MM.1S (cell line): Measurements from ENCODE around the gene SDK1.

ENCODE experiments used
- DNase-seq: peaks from one replicate; pipeline ENCODE4 v3.0.0-alpha.2; 2015
- H2AFZ ChIP-seq: fragments of 300-600 bp; sonication (generic); 2 replicates; pipeline ENCODE4 v1.6.0; 2016; ENCODE audit warnings: antibody characterized with exemption, low read length
- H3F3A ChIP-seq: fragments of 300-600 bp; sonication (generic); 2 replicates; pipeline ENCODE4 v1.6.1; 2016; ENCODE audit warnings: mild to moderate bottlenecking, antibody characterized with exemption, low read length, moderate library complexity, mixed read lengths; ENCODE audit not compliant: insufficient read depth
- H3K27ac ChIP-seq: fragments of 300-600 bp; sonication (generic); 2 replicates; pipeline ENCODE4 v1.5.1; 2016; ENCODE audit warnings: mild to moderate bottlenecking, low read length
- H3K27me3 ChIP-seq: fragments of 300-600 bp; sonication (generic); replicated peaks from 2 replicates; pipeline ENCODE4 v1.6.0; 2016; ENCODE audit warnings: low read length; ENCODE audit not compliant: insufficient read depth
- H3K36me3 ChIP-seq: fragments of 300-600 bp; sonication (generic); replicated peaks from 2 replicates; pipeline ENCODE4 v1.6.1; 2016; ENCODE audit warnings: mild to moderate bottlenecking, low read length, mixed read lengths; ENCODE audit not compliant: insufficient read depth
- H3K4me1 ChIP-seq: fragments of 300-600 bp; sonication (generic); 2 replicates; pipeline ENCODE4 v1.6.1; 2016; ENCODE audit warnings: low read length, mixed read lengths
- H3K4me2 ChIP-seq: fragments of 300-600 bp; sonication (generic); 2 replicates; pipeline ENCODE4 v1.6.0; 2016; ENCODE audit warnings: low read depth, low read length
- H3K4me3 ChIP-seq: fragments of 300-600 bp; sonication (generic); 2 replicates; pipeline ENCODE4 v1.5.1; 2016; ENCODE audit warnings: low read length, mixed read lengths
- H3K79me2 ChIP-seq: fragments of 300-600 bp; sonication (generic); 2 replicates; pipeline ENCODE4 v1.6.1; 2016; ENCODE audit warnings: mixed run types, low read length, mixed read lengths
- H3K9ac ChIP-seq: fragments of 300-600 bp; sonication (generic); 2 replicates; pipeline ENCODE4 v1.6.1; 2016; ENCODE audit warnings: low read length, mixed read lengths
- H3K9me2 ChIP-seq: fragments of 300-600 bp; sonication (generic); replicated peaks from 2 replicates; pipeline ENCODE4 v1.6.1; 2016; ENCODE audit warnings: mild to moderate bottlenecking, low read length, mixed read lengths; ENCODE audit not compliant: insufficient read depth
- H3K9me3 ChIP-seq: fragments of 300-600 bp; sonication (generic); replicated peaks from 2 replicates; pipeline ENCODE4 v1.6.1; 2016; ENCODE audit warnings: mild to moderate bottlenecking, low read length, mixed read lengths; ENCODE audit not compliant: insufficient read depth
- H4K20me1 ChIP-seq: fragments of 300-600 bp; sonication (generic); 2 replicates; pipeline ENCODE4 v1.6.1; 2016; ENCODE audit warnings: mild to moderate bottlenecking, low read length, moderate library complexity, mixed read lengths; ENCODE audit not compliant: insufficient read depth
- CTCF ChIP-seq: fragments of 300-600 bp; sonication (generic); IDR thresholded peaks from 2 replicates; pipeline ENCODE4 v1.5.1; 2016; ENCODE audit warnings: antibody characterized with exemption, low read length, mixed read lengths
- EZH2 ChIP-seq: fragments of 300-600 bp; sonication (generic); optimal IDR thresholded peaks from 2 replicates; pipeline ENCODE3; 2017; ENCODE audit warnings: low read depth, mild to moderate bottlenecking, antibody characterized with exemption, low read length, mixed read lengths
- EZH2phosphoT487 ChIP-seq: fragments of 300-600 bp; sonication (generic); IDR thresholded peaks from 2 replicates; pipeline ENCODE4 v1.6.1; 2018; ENCODE audit warnings: antibody characterized with exemption, low read length

Gene SDK1

GRCh38 chr7:3374239-3374638 is 73.2 kb downstream of the SDK1 start:
- no peak overlapping the region for H3K4me3 ChIP-seq
- H3K9me3 ChIP-seq, result no peaks in the 10 kb centered on the region
- H3K27me3 ChIP-seq, result no peaks in the 10 kb centered on the region
- no peaks in the 10 kb centered on the region for H3K4me1 ChIP-seq
- no peak for DNase-seq
- H3K4me2 ChIP-seq, result no peak overlapping the region
- no peaks in the 10 kb centered on the region for H3K9me2 ChIP-seq
- H3K36me3 ChIP-seq, result no peaks in the 10 kb centered on the region
- no peaks in the 10 kb centered on the region for H4K20me1 ChIP-seq
- no peak overlapping the region for H3K9ac ChIP-seq
- H3K79me2 ChIP-seq, result no peaks in the 10 kb centered on the region
- no peaks in the 10 kb centered on the region for H3F3A ChIP-seq
- TF ChIP-seq EZH2 (no peak), CTCF (no peak), EZH2phosphoT487 (no peak)
- no peak overlapping the region for H2AFZ ChIP-seq
- H3K27ac ChIP-seq, result no peak overlapping the region

GRCh38 chr7:3378390-3379150 is 77.5 kb downstream of the SDK1 start:
- no peak overlapping the region for H3K4me2 ChIP-seq
- no peak overlapping the region for H2AFZ ChIP-seq
- H3K4me1 ChIP-seq, result no peaks in the 10 kb centered on the region
- no peak overlapping the region for H3K27ac ChIP-seq
- H3K9me3 ChIP-seq, result no peaks in the 10 kb centered on the region
- H3K9me2 ChIP-seq, result no peaks in the 10 kb centered on the region
- no peak overlapping the region for H3K9ac ChIP-seq
- no peaks in the 10 kb centered on the region for H3K36me3 ChIP-seq
- no peaks in the 10 kb centered on the region for H3K79me2 ChIP-seq
- TF ChIP-seq EZH2 (no peak), EZH2phosphoT487 (no peak), CTCF (no peak)
- no peak overlapping the region for H3K4me3 ChIP-seq
- no peaks in the 10 kb centered on the region for H3K27me3 ChIP-seq
- no peaks in the 10 kb centered on the region for H3F3A ChIP-seq
- H4K20me1 ChIP-seq, result no peaks in the 10 kb centered on the region
- DNase-seq, result no peak

- no peak for TF ChIP-seq EZH2
- no peaks in the 10 kb centered on the region for H4K20me1 ChIP-seq
- H3K27me3 ChIP-seq, result no peaks in the 10 kb centered on the region
- no peak overlapping the region for H3K4me2 ChIP-seq
- no peaks in the 10 kb centered on the region for H3K9me3 ChIP-seq
- no peaks in the 10 kb centered on the region for H3K4me1 ChIP-seq
- H3K4me3 ChIP-seq, result no peak overlapping the region
- no peaks in the 10 kb centered on the region for H3K36me3 ChIP-seq
- no peak for DNase-seq
- H3K9ac ChIP-seq, result no peak overlapping the region
- no peaks in the 10 kb centered on the region for H3K79me2 ChIP-seq
- no peak overlapping the region for H3K27ac ChIP-seq
- no peak overlapping the region for H2AFZ ChIP-seq
- no peaks in the 10 kb centered on the region for H3K9me2 ChIP-seq
- no peaks in the 10 kb centered on the region for H3F3A ChIP-seq
These were observed 79.0 kb downstream of the SDK1 start for GRCh38 chr7:3380034-3380433.
